GM21390 (cell line): Measurements from ENCODE around the gene SLC35E1.
A peak's percentile ranks its signal among the peaks of the same experiment; 100 is the strongest.

ENCODE experiments used
- ATAC-seq: cut with Tn5 transposase; IDR thresholded peaks from one replicate; pipeline ENCODE4 v1.9.1; 2021; ENCODE audit not compliant: unreplicated experiment

SLC35E1 gene

GRCh38 chr19:16582486-16583261, 10.5 kb upstream of the SLC35E1 start:
- ATAC-seq, result no peak

- ATAC-seq, result no peak
These were observed 9.7 kb upstream of the SLC35E1 start for GRCh38 chr19:16581971-16582343.

- ATAC-seq, result no peak
These were observed 9.1 kb upstream of the SLC35E1 start for GRCh38 chr19:16581145-16581970.

GRCh38 chr19:16579381-16579780, 7.2 kb upstream of the SLC35E1 start:
- no peak for ATAC-seq

GRCh38 chr19:16577531-16577985, 5.3 kb upstream of the SLC35E1 start:
- no peak for ATAC-seq

GRCh38 chr19:16576690-16577530, 4.7 kb upstream of the SLC35E1 start:
- no peak for ATAC-seq

GRCh38 chr19:16575861-16576689, 3.9 kb upstream of the SLC35E1 start:
- ATAC-seq, result no peak

GRCh38 chr19:16575282-16575681, 3.1 kb upstream of the SLC35E1 start:
- no peak for ATAC-seq

GRCh38 chr19:16573925-16574324, 1.7 kb upstream of the SLC35E1 start:
- ATAC-seq, result no peak

- ATAC-seq, result no peak
These were observed 1.1 kb upstream of the SLC35E1 start for GRCh38 chr19:16573296-16573695.

GRCh38 chr19:16571822-16572331, 338 bp downstream of the SLC35E1 start:
- peak; percentile 23 for ATAC-seq

- no peak for ATAC-seq
These were observed 932 bp downstream of the SLC35E1 start for GRCh38 chr19:16571283-16571682.

GRCh38 chr19:16569609-16570320, 2.5 kb downstream of the SLC35E1 start:
- no peak for ATAC-seq

GRCh38 chr19:16566702-16567101, 5.5 kb downstream of the SLC35E1 start:
- no peak for ATAC-seq

- ATAC-seq, result no peak
These were observed 6.1 kb downstream of the SLC35E1 start for GRCh38 chr19:16566161-16566560.

- no peak for ATAC-seq
These were observed 7.4 kb downstream of the SLC35E1 start for GRCh38 chr19:16564842-16565241.

GRCh38 chr19:16562608-16563025, 9.6 kb downstream of the SLC35E1 start:
- ATAC-seq, result no peak

- ATAC-seq, result no peak
These were observed 10.8 kb downstream of the SLC35E1 start for GRCh38 chr19:16561382-16561781.

GRCh38 chr19:16559780-16560276, 12.4 kb downstream of the SLC35E1 start:
- no peak for ATAC-seq
